Gastrocnemius medialis (tissue), 4 donors: ENCODE results near the gene NT5DC2. TPM values are rescaled to one million over a fixed set of nuclear protein-coding genes. Genes with fewer than 3 reads are reported as not detected.

Experiments
- ATAC-seq, 2 donors: fragments of 150-250 bp; one replicate each; pipeline ENCODE4 v1.9.1; 2016
- DNase-seq, 2 donors: peaks; one replicate each; pipeline ENCODE4 v3.0.0-alpha.2; 2019
- H3K27ac ChIP-seq, 4 donors: fragments of 200-600 bp; sonication (generic); 1 replicate in 1 of 4; 2 replicates in 3 of 4; pipeline ENCODE4 v1.5.1; 2016 to 2018; ENCODE audit warnings: mild to moderate bottlenecking in 2 of 4, moderate library complexity in 1 of 4
- H3K27me3 ChIP-seq, 3 donors: fragments of 200-600 bp; sonication (generic) in 2 of 3; 1 replicate in 1 of 3; 2 replicates in 2 of 3; pipeline versions ENCODE4 v1.5.1 to v1.6.0; 2016 to 2019; ENCODE audit warnings: mild to moderate bottlenecking in 1 of 3, moderate library complexity in 1 of 3
- H3K36me3 ChIP-seq, 2 donors: fragments of 200-600 bp; sonication (generic) in 1 of 2; one replicate each; pipeline ENCODE4 v1.5.1; 2017 to 2018
- H3K4me1 ChIP-seq, 2 donors: fragments of 200-600 bp; sonication (generic) in 1 of 2; one replicate each; pipeline ENCODE4 v1.5.1; 2016 to 2017; ENCODE audit warnings: mild to moderate bottlenecking in 2 of 2
- H3K4me3 ChIP-seq, 4 donors: fragments of 200-600 bp; sonication (generic) in 3 of 4; 1 replicate in 1 of 4; 2 replicates in 3 of 4; pipeline ENCODE4 v1.5.1; 2016 to 2019; ENCODE audit warnings: mild to moderate bottlenecking in 2 of 4
- H3K9me3 ChIP-seq, 3 donors: fragments of 200-600 bp; sonication (generic) in 2 of 3; 1 replicate in 1 of 3; 2 replicates in 2 of 3; pipeline ENCODE4 v1.5.1; 2016 to 2019
- POLR2A ChIP-seq, 2 donors: fragments of 450-650 bp; IDR thresholded peaks; one replicate each; pipeline ENCODE4 v1.6.1; 2017; ENCODE audit warnings: antibody characterized with exemption in 2 of 2, mild to moderate bottlenecking in 2 of 2, moderate library complexity in 2 of 2
- in situ Hi-C, 4 donors: fragments of 200-750 bp; cut with MboI; loops; one replicate each; pipeline versions ENCODE4 v1.15.0 to v1.8.0; 2017; ENCODE audit warnings: low sequenced_read_pairs in 4 of 4
- intact Hi-C: fragments of 100-400 bp; cut with DNase I; formaldehyde crosslinking; loops from one replicate; pipeline ENCODE4 v1.15.1; 2023; ENCODE audit warnings: low total_unique reads
- total RNA-seq, 4 donors: library from RNA; depleted of rRNA; stranded (reverse); fragments of >200 nt; gene quantifications; one replicate each; pipeline versions ENCODE4 v1.1.0 to v1.2.3, GENCODE V29; 2016
- TF ChIP-seq, protein P1 (sequence below), 5 experiments: fragments of 450-650 bp in 3 of 5; fragments of 200-600 bp in 2 of 5; sonication (generic) in 2 of 5; IDR thresholded peaks in 4 of 5; conservative IDR thresholded peaks in 1 of 5; 1 replicate in 4 of 5; 2 replicates in 1 of 5; pipeline ENCODE4 v1.5.1; 2016 to 2019; ENCODE audit warnings: antibody characterized with exemption in 5 of 5, mild to moderate bottlenecking in 3 of 5, moderate library complexity in 3 of 5

Gene NT5DC2
- total RNA-seq, 4 donors from 2014 or later: 4.4 to 14.7 (median 8.1) TPM

DNA sequence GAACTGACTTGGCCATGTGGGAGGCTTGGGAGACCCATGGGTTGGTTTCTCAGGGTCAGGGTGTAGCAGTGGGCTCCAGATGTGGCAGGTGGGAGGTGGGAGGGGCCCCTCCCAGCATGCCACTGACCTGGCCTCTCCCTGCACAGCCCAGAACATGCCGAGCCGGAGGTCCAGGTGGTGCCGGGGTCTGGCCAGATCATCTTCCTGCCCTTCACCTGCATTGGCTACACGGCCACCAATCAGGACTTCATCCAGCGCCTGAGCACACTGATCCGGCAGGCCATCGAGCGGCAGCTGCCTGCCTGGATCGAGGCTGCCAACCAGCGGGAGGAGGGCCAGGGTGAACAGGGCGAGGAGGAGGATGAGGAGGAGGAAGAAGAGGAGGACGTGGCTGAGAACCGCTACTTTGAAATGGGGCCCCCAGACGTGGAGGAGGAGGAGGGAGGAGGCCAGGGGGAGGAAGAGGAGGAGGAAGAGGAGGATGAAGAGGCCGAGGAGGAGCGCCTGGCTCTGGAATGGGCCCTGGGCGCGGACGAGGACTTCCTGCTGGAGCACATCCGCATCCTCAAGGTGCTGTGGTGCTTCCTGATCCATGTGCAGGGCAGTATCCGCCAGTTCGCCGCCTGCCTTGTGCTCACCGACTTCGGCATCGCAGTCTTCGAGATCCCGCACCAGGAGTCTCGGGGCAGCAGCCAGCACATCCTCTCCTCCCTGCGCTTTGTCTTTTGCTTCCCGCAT is 46.4 kb downstream of the NT5DC2 start:
- no peak for DNase-seq
- Histone ChIP-seq H3K36me3 (peaks cover 0 to 71% of the 10 kb centered on the region in 2 donors), H3K27ac (peak overlapping the region in 3 of 4 donors; percentile 82 to 86 (median 84)), H3K9me3 (no peaks in the 10 kb centered on the region), H3K4me3 (no peak overlapping the region), H3K27me3 (no peaks in the 10 kb centered on the region), H3K4me1 (peaks cover 37 to 44% of the 10 kb centered on the region in 2 donors)
- in situ Hi-C loops (no loop called here), intact Hi-C loops (no loop called here)
- TF ChIP-seq, protein P1, sequence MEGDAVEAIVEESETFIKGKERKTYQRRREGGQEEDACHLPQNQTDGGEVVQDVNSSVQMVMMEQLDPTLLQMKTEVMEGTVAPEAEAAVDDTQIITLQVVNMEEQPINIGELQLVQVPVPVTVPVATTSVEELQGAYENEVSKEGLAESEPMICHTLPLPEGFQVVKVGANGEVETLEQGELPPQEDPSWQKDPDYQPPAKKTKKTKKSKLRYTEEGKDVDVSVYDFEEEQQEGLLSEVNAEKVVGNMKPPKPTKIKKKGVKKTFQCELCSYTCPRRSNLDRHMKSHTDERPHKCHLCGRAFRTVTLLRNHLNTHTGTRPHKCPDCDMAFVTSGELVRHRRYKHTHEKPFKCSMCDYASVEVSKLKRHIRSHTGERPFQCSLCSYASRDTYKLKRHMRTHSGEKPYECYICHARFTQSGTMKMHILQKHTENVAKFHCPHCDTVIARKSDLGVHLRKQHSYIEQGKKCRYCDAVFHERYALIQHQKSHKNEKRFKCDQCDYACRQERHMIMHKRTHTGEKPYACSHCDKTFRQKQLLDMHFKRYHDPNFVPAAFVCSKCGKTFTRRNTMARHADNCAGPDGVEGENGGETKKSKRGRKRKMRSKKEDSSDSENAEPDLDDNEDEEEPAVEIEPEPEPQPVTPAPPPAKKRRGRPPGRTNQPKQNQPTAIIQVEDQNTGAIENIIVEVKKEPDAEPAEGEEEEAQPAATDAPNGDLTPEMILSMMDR (IDR thresholded peaks at IDR 0.05 in 4 of 5, conservative IDR thresholded peaks at IDR 0.05 in 1 of 5): no peak
- TF ChIP-seq POLR2A (IDR thresholded peaks at IDR 0.05): no peak
- no peak for ATAC-seq

DNA sequence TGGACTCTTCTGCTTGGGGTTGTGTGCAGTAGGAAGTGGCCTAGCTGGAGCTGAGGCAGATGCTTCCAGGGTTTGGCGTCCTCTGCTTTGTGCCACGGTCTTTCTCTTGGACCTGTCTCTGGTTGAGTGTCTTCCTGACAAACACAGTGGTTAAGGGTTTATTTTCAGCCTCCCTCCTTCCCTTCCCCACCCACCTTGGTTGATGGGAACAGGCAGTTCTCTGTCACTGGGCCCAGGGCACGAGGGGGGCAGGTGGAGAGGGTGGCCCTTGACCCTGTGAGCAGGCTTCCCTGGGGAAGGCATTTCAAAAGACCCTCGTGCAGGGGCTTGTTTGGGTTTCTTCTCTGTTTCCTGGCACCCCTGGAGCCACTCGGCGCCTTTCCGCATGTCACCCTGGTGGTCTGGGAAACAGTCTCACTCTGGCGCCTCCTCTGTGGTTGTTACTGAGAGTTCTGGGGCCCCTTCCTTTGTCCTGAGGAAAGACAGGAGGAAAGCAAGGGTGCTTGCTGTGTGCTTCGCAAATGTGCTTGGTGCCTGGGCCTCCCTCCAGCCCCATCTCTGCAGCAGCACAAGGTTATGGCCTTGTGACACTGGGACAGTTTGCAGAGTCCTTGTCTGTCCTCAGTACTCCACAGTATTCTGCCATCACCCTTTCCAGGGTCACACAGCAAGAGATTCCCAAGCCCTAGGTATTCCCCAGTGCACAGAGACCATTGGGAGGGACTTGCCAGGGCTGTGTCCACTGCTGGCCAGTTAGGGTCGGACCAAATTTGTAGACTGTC is 48.8 kb downstream of the NT5DC2 start:
- H3K27me3 ChIP-seq: no peaks in the 10 kb centered on the region
- intact Hi-C loops (loop anchor here (2.0 kb wide), 2 partner anchors 14 to 52 kb away; partner anchors contain the start of gene UQCC5), in situ Hi-C loops (no loop called here)
- DNase-seq (peak in 1 of 2 donors; percentile 77), ATAC-seq (peak; percentile 62 to 73)
- H3K36me3 ChIP-seq: peaks cover 0 to 71% of the 10 kb centered on the region in 2 donors
- H3K27ac ChIP-seq: peak overlapping the region; percentile 77 to 86 (median 83)
- no peak overlapping the region for H3K4me3 ChIP-seq
- TF ChIP-seq POLR2A (IDR thresholded peaks at IDR 0.05): peak in 1 of 2 donors; percentile 37
- TF ChIP-seq, protein P1 (IDR thresholded peaks at IDR 0.05 in 4 of 5, conservative IDR thresholded peaks at IDR 0.05 in 1 of 5): no peak
- H3K9me3 ChIP-seq: no peaks in the 10 kb centered on the region
- H3K4me1 ChIP-seq: peaks cover 30 to 31% of the 10 kb centered on the region in 2 donors

DNA sequence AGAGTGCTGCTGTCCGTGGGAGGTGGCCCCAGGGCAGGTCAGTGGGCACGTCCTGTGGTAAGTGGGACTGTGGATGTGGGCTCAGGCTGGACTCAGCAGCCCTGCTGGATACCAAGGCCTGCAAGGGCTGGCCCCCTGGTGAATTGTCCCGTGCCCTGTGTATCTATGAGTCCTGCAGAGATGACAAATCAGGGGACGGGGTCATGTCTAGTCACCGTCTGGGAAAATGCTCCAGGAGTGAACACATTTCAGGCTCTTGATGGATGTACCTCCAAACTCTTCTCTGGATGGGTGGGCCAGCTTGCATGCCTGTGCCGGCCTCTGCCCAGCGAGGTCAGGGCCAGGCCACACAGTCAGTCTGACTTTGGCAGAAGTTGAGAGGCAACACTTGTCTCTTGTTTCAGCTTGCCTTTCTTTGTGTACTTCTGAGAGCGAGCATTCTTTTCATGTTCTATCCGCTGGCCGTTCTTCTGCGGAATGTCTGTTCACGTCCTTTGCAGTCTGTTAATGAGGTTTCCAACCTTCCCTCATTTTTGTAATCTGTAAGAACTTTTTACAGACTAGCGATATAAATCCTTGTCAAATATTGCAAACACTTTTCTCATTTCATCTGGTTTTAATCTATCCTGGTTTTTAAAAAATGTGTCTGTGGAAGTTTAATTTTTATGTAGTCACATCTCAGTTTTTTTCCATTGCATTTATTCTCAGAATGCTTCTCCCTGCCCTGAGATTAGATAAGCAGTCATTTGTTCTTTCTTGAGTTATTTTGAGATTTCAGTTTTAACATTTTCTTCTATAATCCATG is 49.9 kb downstream of the NT5DC2 start:
- peak overlapping the region; percentile 77 to 86 (median 83) for H3K27ac ChIP-seq
- peak in 1 of 2 donors; percentile 70 for DNase-seq
- intact Hi-C loops: loop anchor here (2.0 kb wide), 2 partner anchors 13 to 53 kb away; partner anchors contain the start of gene UQCC5
- peak; percentile 78 to 79 for ATAC-seq
- no peak overlapping the region for H3K4me3 ChIP-seq
- H3K27me3 ChIP-seq: no peaks in the 10 kb centered on the region
- no peaks in the 10 kb centered on the region for H3K9me3 ChIP-seq
- H3K4me1 ChIP-seq: peaks cover 21 to 22% of the 10 kb centered on the region in 2 donors
- peaks cover 0 to 69% of the 10 kb centered on the region in 2 donors for H3K36me3 ChIP-seq
- in situ Hi-C loops: no loop called here
- TF ChIP-seq POLR2A (IDR thresholded peaks at IDR 0.05): no peak
- TF ChIP-seq, protein P1 (IDR thresholded peaks at IDR 0.05 in 4 of 5, conservative IDR thresholded peaks at IDR 0.05 in 1 of 5): no peak

DNA sequence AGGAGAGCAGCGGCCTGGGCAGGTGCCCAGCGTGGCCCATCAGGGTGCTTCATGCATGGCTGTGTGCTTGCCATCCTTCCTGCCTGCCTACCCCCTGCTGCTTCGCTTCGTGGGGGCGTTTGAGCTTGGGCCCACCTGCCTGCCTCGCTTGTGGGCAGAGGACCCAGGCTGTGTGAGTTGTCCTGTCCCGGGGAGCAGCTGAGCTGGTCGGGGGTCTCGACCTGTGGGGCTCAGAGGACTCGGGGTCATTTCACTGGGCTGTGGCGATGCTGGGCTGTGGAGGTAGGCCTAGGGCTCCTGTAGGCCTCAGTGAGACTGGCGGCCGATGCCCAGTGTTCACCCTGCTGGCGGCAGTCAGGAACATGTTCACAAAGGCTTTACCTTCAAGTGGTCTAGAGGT is 50.6 kb downstream of the NT5DC2 start:
- H3K9me3 ChIP-seq: no peaks in the 10 kb centered on the region
- peak; percentile 3 to 9 for ATAC-seq
- in situ Hi-C loops: no loop called here
- TF ChIP-seq POLR2A (IDR thresholded peaks at IDR 0.05): no peak
- TF ChIP-seq, protein P1 (IDR thresholded peaks at IDR 0.05 in 4 of 5, conservative IDR thresholded peaks at IDR 0.05 in 1 of 5): no peak
- H3K27ac ChIP-seq: peak overlapping the region; percentile 77 to 86 (median 83)
- no peak for DNase-seq
- peaks cover 21 to 22% of the 10 kb centered on the region in 2 donors for H3K4me1 ChIP-seq
- no peak overlapping the region for H3K4me3 ChIP-seq
- peaks cover 0 to 69% of the 10 kb centered on the region in 2 donors for H3K36me3 ChIP-seq
- intact Hi-C loops: no loop called here
- no peaks in the 10 kb centered on the region for H3K27me3 ChIP-seq
